Head of caudate nucleus (tissue), 42 donors: ENCODE results near the gene SLC35G2.
A peak's percentile ranks its signal among the peaks of the same experiment; 100 is the strongest.

Experiments used
- DNase-seq, 42 donors: peaks; one replicate each; pipeline versions ENCODE4 v3.0.0 to v3.0.0-alpha.2; 2020 to 2021; ENCODE audit warnings: mixed read lengths in 7 of 42
- intact Hi-C: fragments of 100-400 bp; cut with DNase I; formaldehyde crosslinking; loops from one replicate; pipeline ENCODE4 v1.15.0; 2022

The SLC35G2 gene

GRCh38 chr3:136819731-136820679 is 1.1 kb downstream of the SLC35G2 start:
- DNase-seq: peak in 40 of 42 donors; percentile 9 to 66 (median 34)
- intact Hi-C loops: loop anchor here (2.0 kb wide), 1 partner anchor 67 kb away; the partner anchor contains the start of gene STAG1

- intact Hi-C loops: no loop called here
- no peak for DNase-seq
Observed at GRCh38 chr3:136831461-136831860, 12.5 kb downstream of the SLC35G2 start.

- DNase-seq: no peak
- intact Hi-C loops: no loop called here
Observed at GRCh38 chr3:136835089-136835812, 16.3 kb downstream of the SLC35G2 start.

GRCh38 chr3:136835813-136836510 is 17.0 kb downstream of the SLC35G2 start:
- no peak for DNase-seq
- intact Hi-C loops: no loop called here

- DNase-seq: no peak
Observed at GRCh38 chr3:136836511-136837156, 17.7 kb downstream of the SLC35G2 start.

GRCh38 chr3:136838641-136839555 is 20.0 kb downstream of the SLC35G2 start:
- intact Hi-C loops: no loop called here
- DNase-seq: no peak

More at GRCh38 chr3:136836511-136837156, 17.7 kb downstream of the SLC35G2 start:
- intact Hi-C loops: no loop called here

- no peak for DNase-seq
- intact Hi-C loops: no loop called here
Observed at GRCh38 chr3:136839556-136839931, 20.6 kb downstream of the SLC35G2 start.

- intact Hi-C loops: no loop called here
- DNase-seq: no peak
Observed at GRCh38 chr3:136840252-136840651, 21.3 kb downstream of the SLC35G2 start.

- intact Hi-C loops: no loop called here
- no peak for DNase-seq
Observed at GRCh38 chr3:136842294-136842693, 23.4 kb downstream of the SLC35G2 start.

- intact Hi-C loops: no loop called here
- no peak for DNase-seq
Observed at GRCh38 chr3:136844724-136845123, 25.8 kb downstream of the SLC35G2 start.

- intact Hi-C loops: no loop called here
Observed at GRCh38 chr3:136852180-136852579, 33.3 kb downstream of the SLC35G2 start.

GRCh38 chr3:136856665-136857064 is 37.7 kb downstream of the SLC35G2 start:
- DNase-seq: no peak
- intact Hi-C loops: no loop called here

More at GRCh38 chr3:136852180-136852579, 33.3 kb downstream of the SLC35G2 start:
- DNase-seq: no peak

GRCh38 chr3:136858381-136858780 is 39.5 kb downstream of the SLC35G2 start:
- DNase-seq: peak in 7 of 42 donors; percentile 7 to 45 (median 18)
- intact Hi-C loops: no loop called here

- DNase-seq: no peak
- intact Hi-C loops: loop anchor here (5.0 kb wide), 1 partner anchor 108 kb away; the partner anchor contains the start of gene STAG1
Observed at GRCh38 chr3:136860541-136860940, 41.6 kb downstream of the SLC35G2 start.

- peak; percentile 99 to 100 (median 100) for DNase-seq
- intact Hi-C loops: loop anchor here (5.0 kb wide), 1 partner anchor 110 kb away; the partner anchor contains the start of gene STAG1
Observed at GRCh38 chr3:136861890-136862616, 43.1 kb downstream of the SLC35G2 start, which contains the start of gene NCK1. Gene NCK1 (plus strand): TSS chr3:136862208. CDS start chr3:136928002, 65,794 bp downstream.

GRCh38 chr3:136862617-136863322 is 43.8 kb downstream of the SLC35G2 start:
- intact Hi-C loops: loop anchor here (5.0 kb wide), 1 partner anchor 110 kb away; the partner anchor contains the start of gene STAG1
- peak in 29 of 42 donors; percentile 10 to 59 (median 25) for DNase-seq
